ENCODE measurements around the gene TRPV6. TPM values are rescaled to one million over a fixed set of nuclear protein-coding genes. Genes with fewer than 3 reads are reported as not detected.

The TRPV6 gene
- total and polyA plus RNA-seq, 9 donors: 0.05 to 0.57 (median 0.09) TPM; not detected in 2

- Histone ChIP-seq H3K27me3 (ENCODE audit: control insufficient read depth, insufficient read depth, low read length) (no peaks in the 10 kb centered on the region), H3K36me3 (ENCODE audit: control insufficient read depth, insufficient read depth, low read length) (no peaks in the 10 kb centered on the region), H3K4me3 (ENCODE audit: low read length) (no peak overlapping the region), H3K27ac (ENCODE audit: low read length) (no peak overlapping the region), H3K4me1 (ENCODE audit: control insufficient read depth, insufficient read depth, low read length) (no peaks in the 10 kb centered on the region), H3K9me3 (replicated peaks; ENCODE audit: control insufficient read depth, low read depth, low read length) (no peaks in the 10 kb centered on the region)
- no peak for DNase-seq
- WGBS (ENCODE audit: insufficient coverage): 40% methylated on average over 1 of the region's 3 CpGs
These were observed 49.1 kb downstream of the TRPV6 start for GRCh38 chr7:142836426-142836825.

GRCh38 chr7:142835487-142835886, 50.1 kb downstream of the TRPV6 start:
- no peaks in the 10 kb centered on the region for H3K4me1 ChIP-seq (ENCODE audit: control insufficient read depth, insufficient read depth, low read length)
- no peaks in the 10 kb centered on the region for H3K27me3 ChIP-seq (ENCODE audit: control insufficient read depth, insufficient read depth, low read length)
- WGBS (ENCODE audit: insufficient coverage): no CpG with 5 or more reads among the region's 3 CpGs
- no peaks in the 10 kb centered on the region for H3K36me3 ChIP-seq (ENCODE audit: control insufficient read depth, insufficient read depth, low read length)
- no peaks in the 10 kb centered on the region for H3K9me3 ChIP-seq (replicated peaks; ENCODE audit: control insufficient read depth, low read depth, low read length)
- no peak overlapping the region for H3K4me3 ChIP-seq (ENCODE audit: low read length)
- DNase-seq: no peak
- H3K27ac ChIP-seq (ENCODE audit: low read length): no peak overlapping the region

- Histone ChIP-seq H3K9me3 (replicated peaks; ENCODE audit: control insufficient read depth, low read depth, low read length) (no peaks in the 10 kb centered on the region), H3K4me1 (ENCODE audit: control insufficient read depth, insufficient read depth, low read length) (no peaks in the 10 kb centered on the region), H3K27ac (ENCODE audit: low read length) (no peak overlapping the region), H3K36me3 (ENCODE audit: control insufficient read depth, insufficient read depth, low read length) (no peaks in the 10 kb centered on the region), H3K4me3 (ENCODE audit: low read length) (no peak overlapping the region), H3K27me3 (ENCODE audit: control insufficient read depth, insufficient read depth, low read length) (no peaks in the 10 kb centered on the region)
- WGBS (ENCODE audit: insufficient coverage): no CpG with 5 or more reads among the region's 6 CpGs
- DNase-seq: no peak
These were observed 52.1 kb downstream of the TRPV6 start for GRCh38 chr7:142833174-142834048.

GRCh38 chr7:142832417-142832816, 53.1 kb downstream of the TRPV6 start:
- DNase-seq: no peak
- no peaks in the 10 kb centered on the region for H3K36me3 ChIP-seq (ENCODE audit: control insufficient read depth, insufficient read depth, low read length)
- WGBS (ENCODE audit: insufficient coverage): no CpG with 5 or more reads among the region's 2 CpGs

GRCh38 chr7:142827951-142828500, 57.5 kb downstream of the TRPV6 start:
- WGBS (ENCODE audit: insufficient coverage): 29% methylated on average over 1 of the region's 1 CpG
- peak; percentile 38 for DNase-seq
- H3K27ac ChIP-seq (ENCODE audit: low read length): no peak overlapping the region

More at GRCh38 chr7:142832417-142832816, 53.1 kb downstream of the TRPV6 start:
- Histone ChIP-seq H3K27ac (ENCODE audit: low read length) (no peak overlapping the region), H3K27me3 (ENCODE audit: control insufficient read depth, insufficient read depth, low read length) (no peaks in the 10 kb centered on the region), H3K4me1 (ENCODE audit: control insufficient read depth, insufficient read depth, low read length) (no peaks in the 10 kb centered on the region), H3K9me3 (replicated peaks; ENCODE audit: control insufficient read depth, low read depth, low read length) (no peaks in the 10 kb centered on the region), H3K4me3 (ENCODE audit: low read length) (no peak overlapping the region)

GRCh38 chr7:142822714-142823113, 62.8 kb downstream of the TRPV6 start:
- no CpG with 5 or more reads among the region's 1 CpG for WGBS (ENCODE audit: insufficient coverage)
- H3K4me3 ChIP-seq (ENCODE audit: low read length): no peak overlapping the region
- H3K36me3 ChIP-seq (ENCODE audit: control insufficient read depth, insufficient read depth, low read length): no peaks in the 10 kb centered on the region
- H3K9me3 ChIP-seq (replicated peaks; ENCODE audit: control insufficient read depth, low read depth, low read length): no peaks in the 10 kb centered on the region
- H3K27me3 ChIP-seq (ENCODE audit: control insufficient read depth, insufficient read depth, low read length): no peaks in the 10 kb centered on the region
- H3K27ac ChIP-seq (ENCODE audit: low read length): no peak overlapping the region
- no peak for DNase-seq
- H3K4me1 ChIP-seq (ENCODE audit: control insufficient read depth, insufficient read depth, low read length): no peaks in the 10 kb centered on the region

More at GRCh38 chr7:142827951-142828500, 57.5 kb downstream of the TRPV6 start:
- Histone ChIP-seq H3K27me3 (ENCODE audit: control insufficient read depth, insufficient read depth, low read length) (no peaks in the 10 kb centered on the region), H3K36me3 (ENCODE audit: control insufficient read depth, insufficient read depth, low read length) (no peaks in the 10 kb centered on the region), H3K4me1 (ENCODE audit: control insufficient read depth, insufficient read depth, low read length) (no peaks in the 10 kb centered on the region), H3K9me3 (replicated peaks; ENCODE audit: control insufficient read depth, low read depth, low read length) (no peaks in the 10 kb centered on the region), H3K4me3 (ENCODE audit: low read length) (no peak overlapping the region)

Other genes with a start within 250 kb of the TRPV6 start
- not detected for gene PRSS1, start 136.3 kb downstream of the TRPV6 start, total RNA-seq
- gene PRSS1, start 136.3 kb downstream of the TRPV6 start, polyA plus RNA-seq (ENCODE audit: insufficient read depth in 1 of 8, insufficient read length in 8 of 8, low replicate concordance in 1 of 8): not detected
- gene PRSS2, start 114.8 kb downstream of the TRPV6 start, total RNA-seq: 0.09 TPM
- 1 to 10 TPM in 2 of 8 donors, not detected in 6; 1.2 to 1.3 TPM for gene PRSS2, start 114.8 kb downstream of the TRPV6 start, polyA plus RNA-seq (ENCODE audit: insufficient read depth in 1 of 8, insufficient read length in 8 of 8, low replicate concordance in 1 of 8)
- 2.8 TPM for gene EPHB6, start 30.7 kb downstream of the TRPV6 start, total RNA-seq
- gene EPHB6, start 30.7 kb downstream of the TRPV6 start, polyA plus RNA-seq (ENCODE audit: insufficient read depth in 1 of 8, insufficient read length in 8 of 8, low replicate concordance in 1 of 8): 10 to 100 TPM in 1 of 8 donors, 1 to 10 TPM in 7; 4.2 to 13.4 (median 6.2) TPM
- 0.04 TPM for gene TRPV5, start 48.0 kb upstream of the TRPV6 start, total RNA-seq
- gene TRPV5, start 48.0 kb upstream of the TRPV6 start, polyA plus RNA-seq (ENCODE audit: insufficient read depth in 1 of 8, insufficient read length in 8 of 8, low replicate concordance in 1 of 8): under 1 TPM in 5 of 8 donors, not detected in 3; 0.04 to 0.11 (median 0.07) TPM
- not detected for gene LLCFC1, start 53.7 kb upstream of the TRPV6 start, total RNA-seq
- gene LLCFC1, start 53.7 kb upstream of the TRPV6 start, polyA plus RNA-seq (ENCODE audit: insufficient read depth in 1 of 8, insufficient read length in 8 of 8, low replicate concordance in 1 of 8): under 1 TPM in 4 of 8 donors, not detected in 4; 0.23 to 0.39 (median 0.33) TPM
- 0.66 TPM for gene KEL, start 76.6 kb upstream of the TRPV6 start, total RNA-seq
- 1 to 10 TPM in 7 of 8 donors, under 1 TPM in 1; 0.72 to 7.5 (median 1.5) TPM for gene KEL, start 76.6 kb upstream of the TRPV6 start, polyA plus RNA-seq (ENCODE audit: insufficient read depth in 1 of 8, insufficient read length in 8 of 8, low replicate concordance in 1 of 8)
- 0.18 TPM for gene OR9A2, start 141.4 kb upstream of the TRPV6 start, total RNA-seq
- not detected for gene OR9A2, start 141.4 kb upstream of the TRPV6 start, polyA plus RNA-seq (ENCODE audit: insufficient read depth in 1 of 8, insufficient read length in 8 of 8, low replicate concordance in 1 of 8)
- gene OR6V1, start 166.6 kb upstream of the TRPV6 start, total RNA-seq: not detected
- gene OR6V1, start 166.6 kb upstream of the TRPV6 start, polyA plus RNA-seq (ENCODE audit: insufficient read depth in 1 of 8, insufficient read length in 8 of 8, low replicate concordance in 1 of 8): not detected
- gene PIP, start 246.3 kb upstream of the TRPV6 start, total RNA-seq: not detected
- not detected for gene PIP, start 246.3 kb upstream of the TRPV6 start, polyA plus RNA-seq (ENCODE audit: insufficient read depth in 1 of 8, insufficient read length in 8 of 8, low replicate concordance in 1 of 8)

All from muscle of leg (tissue), 11 donors.